Left lobe of liver (tissue), 1 donor: ENCODE results near the gene TMC1. TPM values are rescaled to one million over a fixed set of nuclear protein-coding genes. Genes with fewer than 3 reads are reported as not detected.

Experiments
- total RNA-seq: library from RNA; stranded (reverse); gene quantifications from one replicate; pipeline ENCODE4 v1.2.1, GENCODE V29; 2021
- donor health status: DM: no; HTN: yes; CAD: no.

Gene TMC1
- total RNA-seq, 1 donor from 2014 or later: 0.18 TPM

Other genes starting within 250 kb of the TMC1 start
- 83.9 TPM for gene ZFAND5, start 156.4 kb upstream of the TMC1 start, total RNA-seq